ENCODE data around the gene ACADM. TPM values are rescaled to one million over a fixed set of nuclear protein-coding genes. Genes with fewer than 3 reads are reported as not detected.

ACADM gene
- total and polyA plus RNA-seq, 2 of the 13 experiments (the other 11 are each of a cell fraction or from before 2014, with no cell fraction given) = 43.7 to 92.2 TPM

GRCh38 chr1:75724472-75725022 lies at the start of gene ACADM (continued):
- peak; percentile 76; the same call in 1 of the 2 replicates for TF ChIP-seq MYC (CRISPR knock-in tag; IDR thresholded peaks at IDR 0.05; ENCODE audit: borderline replicate concordance)
- no peak for TF ChIP-seq TBP (CRISPR knock-in tag; IDR thresholded peaks at IDR 0.05)
- TF ChIP-seq TEF (CRISPR knock-in tag; IDR thresholded peaks at IDR 0.05) = peak; percentile 43; the same call in 1 of the 2 replicates
- 0 out of 2 replicates have a peak, but pooled peaks have one; percentile 55 for TF ChIP-seq SP140L (CRISPR knock-in tag; IDR thresholded peaks at IDR 0.05; ENCODE audit: borderline replicate concordance)
- TF ChIP-seq ZBTB7B (CRISPR knock-in tag; IDR thresholded peaks at IDR 0.05) = peak; percentile 69; the same call in 1 of the 2 replicates
- no peak for TF ChIP-seq ZNF460 (CRISPR knock-in tag; IDR thresholded peaks at IDR 0.05; ENCODE audit: borderline replicate concordance)
- peak; percentile 26; the same call in 1 of the 2 replicates for TF ChIP-seq FOXA3 (CRISPR knock-in tag; IDR thresholded peaks at IDR 0.05)
- peak; percentile 67; the same call in 1 of the 2 replicates for TF ChIP-seq STAT5B (CRISPR knock-in tag; IDR thresholded peaks at IDR 0.05)
- peak; percentile 27 for TF ChIP-seq TBL1XR1 (IDR thresholded peaks at IDR 0.05; ENCODE audit: borderline replicate concordance, low read length, partially characterized antibody)
- TF ChIP-seq HMGA1 (CRISPR knock-in tag; conservative IDR thresholded peaks at IDR 0.05) = no peak
- no peak for TF ChIP-seq KLF9 (CRISPR knock-in tag; IDR thresholded peaks at IDR 0.05; ENCODE audit: low read depth)
- TF ChIP-seq ZNF766 (CRISPR knock-in tag; IDR thresholded peaks at IDR 0.05; ENCODE audit: borderline replicate concordance) = 0 out of 2 replicates have a peak, but pooled peaks have one; percentile 34
- no peak for TF ChIP-seq TRAFD1 (CRISPR knock-in tag; IDR thresholded peaks at IDR 0.05; ENCODE audit: borderline replicate concordance)
- TF ChIP-seq AGO1 (IDR thresholded peaks at IDR 0.05; ENCODE audit: low read depth, low read length, poor library complexity, severe bottlenecking) = peak; percentile 58
- TF ChIP-seq NCOR1 (IDR thresholded peaks at IDR 0.05; ENCODE audit: borderline replicate concordance, low read length) = no peak
- peak; percentile 48; the same call in 1 of the 2 replicates for TF ChIP-seq ZFP82 (CRISPR knock-in tag; IDR thresholded peaks at IDR 0.05; ENCODE audit: borderline replicate concordance)
- no peak for TF ChIP-seq KAT2B (IDR thresholded peaks at IDR 0.05; ENCODE audit: borderline replicate concordance, low read depth, low read length)
- TF ChIP-seq ZNF124 (CRISPR knock-in tag; IDR thresholded peaks at IDR 0.05) = no peak
- no peak for TF ChIP-seq PRPF4 (IDR thresholded peaks at IDR 0.05; ENCODE audit: low read depth, low read length, poor library complexity, severe bottlenecking)
- TF ChIP-seq YEATS4 (CRISPR knock-in tag; IDR thresholded peaks at IDR 0.05; ENCODE audit: borderline replicate concordance) = peak; percentile 78; the same call in 1 of the 2 replicates
- no peak for TF ChIP-seq HOXA5 (CRISPR knock-in tag; IDR thresholded peaks at IDR 0.05)
- TF ChIP-seq POGZ (CRISPR knock-in tag; IDR thresholded peaks at IDR 0.05) = peak; percentile 80
- peak; percentile 10; the same call in 1 of the 2 replicates for TF ChIP-seq CBFB (CRISPR knock-in tag; IDR thresholded peaks at IDR 0.05)
- TF ChIP-seq ZNF276 (CRISPR knock-in tag; IDR thresholded peaks at IDR 0.05; ENCODE audit: low read depth) = 0 out of 2 replicates have a peak, but pooled peaks have one; percentile 61
- no peak; the same call in 1 of the 2 replicates for TF ChIP-seq ZNF160 (CRISPR knock-in tag; IDR thresholded peaks at IDR 0.05)
